Osteocyte (in vitro differentiated cells): ENCODE results near the gene IVNS1ABP. TPM values are rescaled to one million over a fixed set of nuclear protein-coding genes. Genes with fewer than 3 reads are reported as not detected.

Experiments used
- DNase-seq: peaks from one replicate; pipeline ENCODE4 v3.0.0; 2021; ENCODE audit warnings: mixed read lengths; ENCODE audit not compliant: unreplicated experiment; ENCODE audit errors: extremely low spot score
- H3K27ac Mint-ChIP-seq: one replicate; pipeline ENCODE4 v1.8.0; 2021; ENCODE audit warnings: mild to moderate bottlenecking, mixed read lengths; ENCODE audit not compliant: unreplicated experiment
- H3K27me3 Mint-ChIP-seq: one replicate; pipeline ENCODE4 v1.8.0; 2021; ENCODE audit warnings: mixed read lengths; ENCODE audit not compliant: unreplicated experiment
- H3K36me3 Mint-ChIP-seq: one replicate; pipeline ENCODE4 v1.8.0; 2021; ENCODE audit warnings: mixed read lengths; ENCODE audit not compliant: unreplicated experiment
- H3K4me1 Mint-ChIP-seq: one replicate; pipeline ENCODE4 v1.8.0; 2021; ENCODE audit warnings: mixed read lengths; ENCODE audit not compliant: unreplicated experiment
- H3K4me3 Mint-ChIP-seq: one replicate; pipeline ENCODE4 v1.8.0; 2021; ENCODE audit warnings: mild to moderate bottlenecking, moderate library complexity, mixed read lengths; ENCODE audit not compliant: unreplicated experiment
- H3K9me3 Mint-ChIP-seq: one replicate; pipeline ENCODE4 v1.8.0; 2021; ENCODE audit warnings: mixed read lengths; ENCODE audit not compliant: unreplicated experiment
- total RNA-seq: library from RNA; stranded (reverse); gene quantifications from 2 replicates; pipeline ENCODE4 v1.2.1, GENCODE V29; 2021
- TF ChIP-seq, protein P1 (sequence below): fragments of 200-600 bp; sonication (generic); IDR thresholded peaks from 2 replicates; pipeline ENCODE4 v1.5.0; 2021; ENCODE audit warnings: antibody characterized with exemption, mild to moderate bottlenecking, moderate library complexity

Gene IVNS1ABP
- total RNA-seq, 1 donor from 2014 or later = 130 TPM

DNA sequence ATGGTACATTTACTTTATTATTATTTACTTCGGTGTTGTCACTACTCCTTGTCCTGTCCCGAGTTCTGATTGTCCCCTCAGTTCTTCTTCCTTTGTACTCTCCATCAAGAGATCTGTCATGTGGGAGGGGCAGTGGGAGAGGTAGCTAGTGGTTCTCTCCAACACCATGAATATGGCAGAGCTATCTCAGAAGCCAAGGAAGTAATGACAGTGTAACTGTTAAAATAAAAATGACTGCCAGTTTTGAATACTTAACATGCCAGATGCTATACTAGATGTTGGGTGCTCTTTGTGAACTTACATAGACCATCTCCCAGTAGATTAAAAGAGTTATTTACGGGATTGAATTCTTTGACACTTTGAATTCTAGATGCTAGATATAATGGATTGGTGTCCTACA, 28.6 kb downstream of the IVNS1ABP start:
- Mint-ChIP-seq H3K4me1 (peaks cover 16% of the 10 kb centered on the region), H3K36me3 (peaks cover 24% of the 10 kb centered on the region), H3K27me3 (no peaks in the 10 kb centered on the region), H3K4me3 (no peak overlapping the region), H3K27ac (peak overlapping the region; percentile 28), H3K9me3 (peaks cover 8% of the 10 kb centered on the region)
- TF ChIP-seq, protein P1, sequence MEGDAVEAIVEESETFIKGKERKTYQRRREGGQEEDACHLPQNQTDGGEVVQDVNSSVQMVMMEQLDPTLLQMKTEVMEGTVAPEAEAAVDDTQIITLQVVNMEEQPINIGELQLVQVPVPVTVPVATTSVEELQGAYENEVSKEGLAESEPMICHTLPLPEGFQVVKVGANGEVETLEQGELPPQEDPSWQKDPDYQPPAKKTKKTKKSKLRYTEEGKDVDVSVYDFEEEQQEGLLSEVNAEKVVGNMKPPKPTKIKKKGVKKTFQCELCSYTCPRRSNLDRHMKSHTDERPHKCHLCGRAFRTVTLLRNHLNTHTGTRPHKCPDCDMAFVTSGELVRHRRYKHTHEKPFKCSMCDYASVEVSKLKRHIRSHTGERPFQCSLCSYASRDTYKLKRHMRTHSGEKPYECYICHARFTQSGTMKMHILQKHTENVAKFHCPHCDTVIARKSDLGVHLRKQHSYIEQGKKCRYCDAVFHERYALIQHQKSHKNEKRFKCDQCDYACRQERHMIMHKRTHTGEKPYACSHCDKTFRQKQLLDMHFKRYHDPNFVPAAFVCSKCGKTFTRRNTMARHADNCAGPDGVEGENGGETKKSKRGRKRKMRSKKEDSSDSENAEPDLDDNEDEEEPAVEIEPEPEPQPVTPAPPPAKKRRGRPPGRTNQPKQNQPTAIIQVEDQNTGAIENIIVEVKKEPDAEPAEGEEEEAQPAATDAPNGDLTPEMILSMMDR = no peak
- no peak for DNase-seq

DNA sequence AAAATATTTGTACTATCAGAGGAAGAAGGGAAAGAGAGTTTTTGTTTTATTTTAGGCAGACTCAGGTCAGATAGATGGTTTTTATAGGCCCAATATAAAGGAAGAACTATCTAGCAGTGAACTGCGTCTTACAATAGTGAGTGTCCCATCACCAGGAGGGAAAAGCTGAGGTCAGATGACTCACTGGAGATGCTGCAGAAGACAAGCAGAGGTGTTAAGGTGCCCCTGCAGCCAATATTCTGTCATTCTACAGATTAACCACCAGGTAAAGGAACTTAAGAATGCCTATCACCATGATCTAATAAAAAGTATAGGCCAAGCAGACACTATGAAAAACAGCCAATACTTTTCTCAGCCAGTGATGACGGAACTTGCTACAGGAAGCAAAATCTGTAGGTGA, 29.6 kb downstream of the IVNS1ABP start:
- TF ChIP-seq, protein P1 = no peak
- H3K27me3 Mint-ChIP-seq = no peaks in the 10 kb centered on the region
- H3K27ac Mint-ChIP-seq = no peak overlapping the region
- no peak overlapping the region for H3K4me3 Mint-ChIP-seq
- H3K9me3 Mint-ChIP-seq = peaks cover 8% of the 10 kb centered on the region
- H3K4me1 Mint-ChIP-seq = peaks cover 13% of the 10 kb centered on the region
- peaks cover 18% of the 10 kb centered on the region for H3K36me3 Mint-ChIP-seq
- DNase-seq = no peak

DNA sequence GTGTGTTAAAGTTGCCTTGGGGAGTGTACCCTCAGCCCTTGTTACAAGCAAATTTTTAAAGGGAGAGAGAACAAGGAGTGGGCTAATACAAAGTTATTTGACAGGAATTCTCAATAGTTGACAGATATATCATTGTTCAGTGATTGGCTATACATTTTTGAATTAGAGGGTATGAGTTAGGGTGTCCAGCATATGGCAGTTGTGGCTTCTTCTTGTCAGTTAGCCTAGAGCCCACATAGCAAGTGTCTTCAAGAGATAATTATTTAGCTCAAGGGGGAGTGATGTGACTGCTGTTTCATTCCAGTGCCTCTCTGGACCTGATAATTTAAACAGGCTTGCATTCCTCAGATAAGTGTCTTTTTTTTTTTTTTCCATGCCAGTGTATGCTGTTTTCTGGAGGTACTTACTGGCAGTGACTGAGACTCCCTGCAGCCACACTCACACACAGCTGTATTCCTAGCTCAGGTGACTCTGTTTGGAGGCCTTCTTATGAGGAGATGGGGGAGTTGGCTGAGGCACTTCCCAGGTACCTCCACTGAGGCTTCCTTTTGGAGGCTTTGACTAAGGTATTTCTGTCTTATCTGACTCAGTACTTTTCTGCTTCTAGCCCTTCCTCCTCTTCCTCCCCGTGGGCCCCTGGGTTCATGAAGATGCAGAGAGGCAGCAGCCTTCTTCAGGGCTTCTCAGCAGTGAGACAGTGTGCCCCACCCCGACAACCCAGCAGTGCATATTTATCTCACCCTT, 32.3 kb downstream of the IVNS1ABP start:
- DNase-seq = no peak
- peaks cover 21% of the 10 kb centered on the region for H3K4me1 Mint-ChIP-seq
- no peaks in the 10 kb centered on the region for H3K27me3 Mint-ChIP-seq
- H3K9me3 Mint-ChIP-seq = peaks cover 7% of the 10 kb centered on the region
- peak overlapping the region; percentile 12 for H3K27ac Mint-ChIP-seq
- TF ChIP-seq, protein P1 = no peak
- peaks cover 23% of the 10 kb centered on the region for H3K36me3 Mint-ChIP-seq
- H3K4me3 Mint-ChIP-seq = no peak overlapping the region

- Mint-ChIP-seq H3K27me3 (no peaks in the 10 kb centered on the region), H3K4me3 (no peak overlapping the region), H3K4me1 (peaks cover 27% of the 10 kb centered on the region), H3K27ac (peak overlapping the region; percentile 12), H3K36me3 (peaks cover 20% of the 10 kb centered on the region), H3K9me3 (peaks cover 5% of the 10 kb centered on the region)
- TF ChIP-seq, protein P1 = no peak
- DNase-seq = no peak
Observed at GRCh38 chr1:185284116-185284515, 32.9 kb downstream of the IVNS1ABP start.

- peaks cover 21% of the 10 kb centered on the region for H3K36me3 Mint-ChIP-seq
- H3K27ac Mint-ChIP-seq = no peak overlapping the region
- H3K27me3 Mint-ChIP-seq = no peaks in the 10 kb centered on the region
- no peak for DNase-seq
- peaks cover 28% of the 10 kb centered on the region for H3K4me1 Mint-ChIP-seq
- TF ChIP-seq, protein P1 = no peak
- H3K4me3 Mint-ChIP-seq = no peak overlapping the region
- H3K9me3 Mint-ChIP-seq = peaks cover 4% of the 10 kb centered on the region
Observed at GRCh38 chr1:185281245-185281644, 35.8 kb downstream of the IVNS1ABP start.
